ENCODE measurements around the gene SAMD11.

Gene SAMD11

DNA sequence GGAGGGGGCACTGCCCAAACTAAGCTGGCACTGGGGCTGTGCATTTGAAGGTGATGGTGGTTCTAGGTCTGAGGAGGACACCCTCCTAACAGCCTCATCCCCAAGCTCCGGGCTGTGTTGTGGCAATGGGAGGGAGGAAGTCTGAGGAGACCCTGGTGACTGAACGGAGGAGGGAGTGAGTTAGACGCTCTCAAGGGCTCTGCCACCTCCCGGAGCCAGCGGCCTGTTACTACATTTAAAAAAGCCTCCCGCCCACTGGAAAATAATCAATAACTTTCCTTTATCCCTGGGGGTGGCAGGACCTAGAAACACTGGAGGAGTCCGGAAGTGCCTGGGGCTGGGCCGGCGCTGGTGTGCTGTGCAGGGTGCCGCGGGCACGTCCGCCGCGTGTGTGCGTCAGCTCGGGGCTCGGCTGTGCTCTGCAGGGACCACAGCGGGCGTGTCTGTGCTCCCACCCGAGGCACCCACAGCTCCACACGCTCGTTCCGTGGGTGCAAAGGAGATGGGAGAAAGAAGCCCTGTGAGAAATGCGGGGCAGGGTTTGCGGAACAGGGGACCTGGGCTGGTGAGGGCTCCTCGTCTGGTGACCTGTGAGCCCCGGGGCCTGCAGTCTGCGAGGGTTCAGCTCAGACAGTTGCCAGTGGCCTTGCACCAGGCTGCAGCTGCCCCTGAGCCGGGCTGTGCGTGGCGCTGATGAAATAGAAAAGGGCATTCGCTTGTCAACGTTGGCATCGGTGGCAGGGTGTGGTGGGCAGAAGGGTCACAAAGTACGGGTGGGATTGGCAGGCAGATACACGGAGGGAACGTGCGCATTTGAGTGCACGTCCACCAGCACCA lies 5.3 kb downstream of the SAMD11 start:
- TF ChIP-seq POLR2A (IDR thresholded peaks at IDR 0.05; ENCODE audit: low read depth, low read length) = no peak
- no peak for FAIRE-seq
- DNase-seq (ENCODE audit: insufficient read length, low spot score) = no peak

DNA sequence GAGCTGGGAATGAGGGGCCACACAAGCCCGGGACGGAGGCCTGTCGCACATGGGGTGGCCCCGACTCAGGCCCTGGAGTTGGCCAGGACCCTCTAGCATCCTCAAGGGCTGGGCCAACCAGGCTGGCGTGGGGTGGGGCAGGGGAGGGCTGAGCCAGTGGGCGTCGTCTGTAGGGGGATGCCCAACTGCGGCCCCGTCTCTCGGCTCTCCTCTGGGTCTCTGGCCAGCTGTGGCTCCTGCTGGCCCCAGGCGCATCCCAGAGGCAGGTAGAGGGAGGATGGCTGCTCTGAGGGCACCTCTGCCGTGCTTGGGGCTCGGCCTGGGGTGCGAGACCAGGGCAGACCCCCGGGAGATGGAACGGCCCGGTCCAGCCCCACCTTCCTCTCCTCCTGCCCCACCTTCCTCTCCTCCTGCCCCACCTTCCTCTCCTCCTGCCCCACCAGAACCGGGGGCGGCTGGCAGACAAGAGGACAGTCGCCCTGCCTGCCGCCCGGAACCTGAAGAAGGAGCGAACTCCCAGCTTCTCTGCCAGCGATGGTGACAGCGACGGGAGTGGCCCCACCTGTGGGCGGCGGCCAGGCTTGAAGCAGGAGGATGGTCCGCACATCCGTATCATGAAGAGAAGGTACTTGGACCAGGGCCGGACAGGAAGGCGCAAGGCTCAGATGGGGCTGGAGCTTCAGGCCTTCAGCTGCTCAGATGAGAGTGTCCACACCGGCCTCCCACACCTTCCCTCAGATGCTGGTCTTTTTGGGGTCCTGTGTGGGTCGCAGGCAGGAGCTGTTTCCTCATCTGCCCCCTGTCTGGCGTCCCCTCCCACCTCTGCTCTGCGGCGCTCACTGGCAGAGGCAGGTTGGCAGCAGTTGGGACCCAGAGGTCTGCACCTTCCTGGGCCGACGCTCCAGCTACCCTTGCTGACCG lies 6.2 kb downstream of the SAMD11 start:
- no peak for DNase-seq (ENCODE audit: insufficient read length, low spot score)
- no peak for TF ChIP-seq POLR2A (IDR thresholded peaks at IDR 0.05; ENCODE audit: low read depth, low read length)
- FAIRE-seq = no peak

DNA sequence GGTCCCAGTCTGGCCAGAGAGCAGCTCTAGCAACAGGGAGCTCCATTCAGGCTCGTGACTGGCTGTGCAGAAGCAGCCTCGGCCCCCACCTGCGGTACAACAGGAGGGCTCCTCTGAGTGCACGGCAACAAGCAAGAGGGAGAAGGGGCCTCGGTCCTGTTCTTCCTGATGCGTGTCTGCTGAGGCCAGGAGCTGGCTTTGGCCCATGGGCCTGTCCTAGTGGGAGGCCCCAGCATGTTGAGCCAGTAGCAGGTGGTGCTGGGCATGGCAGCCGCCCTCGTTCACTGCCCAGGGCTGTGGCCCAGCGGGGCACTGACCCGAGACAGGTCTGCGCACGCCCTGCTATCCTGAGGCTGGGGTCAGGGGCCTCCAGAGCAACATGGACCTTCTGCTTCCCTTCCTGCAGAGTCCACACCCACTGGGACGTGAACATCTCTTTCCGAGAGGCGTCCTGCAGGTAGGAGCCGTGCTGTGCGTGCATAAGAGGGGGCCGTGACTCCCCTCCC lies 7.0 kb downstream of the SAMD11 start:
- DNase-seq (ENCODE audit: insufficient read length, low spot score) = no peak
- no peak for TF ChIP-seq POLR2A (IDR thresholded peaks at IDR 0.05; ENCODE audit: low read depth, low read length)
- FAIRE-seq = no peak

DNA sequence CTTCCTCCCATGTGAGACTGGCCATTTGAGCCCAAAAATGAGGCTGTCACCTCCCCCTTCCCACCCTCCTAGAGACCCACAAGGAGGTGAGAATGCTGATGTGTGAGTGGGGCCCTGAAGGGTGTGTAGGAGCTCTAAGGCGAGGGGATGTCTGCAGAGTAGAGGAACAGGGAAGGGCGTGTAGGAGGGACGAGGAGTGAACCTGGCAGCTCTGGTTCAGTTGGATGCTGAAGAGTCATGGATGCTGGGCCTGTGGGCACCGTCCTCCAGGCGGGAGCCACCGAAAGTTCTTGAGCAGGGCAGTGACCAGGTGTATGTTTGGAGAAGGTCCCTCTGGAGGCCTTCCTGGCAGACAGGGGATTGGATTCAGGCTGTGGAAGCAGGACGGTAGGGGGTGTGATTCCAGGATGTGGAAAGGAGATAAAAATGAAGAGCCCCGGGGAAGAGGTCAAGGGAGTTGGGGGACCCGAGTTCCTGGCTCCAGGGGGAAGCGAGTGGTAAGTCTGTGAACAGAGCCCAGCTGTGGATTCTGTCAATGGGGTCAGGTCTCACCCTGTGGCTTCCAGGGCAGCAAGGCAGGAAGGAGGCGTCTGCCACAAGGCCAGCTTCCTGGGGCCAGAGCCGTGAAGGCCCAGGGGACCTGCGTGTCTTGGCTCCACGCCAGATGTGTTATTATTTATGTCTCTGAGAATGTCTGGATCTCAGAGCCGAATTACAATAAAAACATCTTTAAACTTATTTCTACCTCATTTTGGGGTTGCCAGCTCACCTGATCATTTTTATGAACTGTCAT lies 7.9 kb downstream of the SAMD11 start:
- TF ChIP-seq POLR2A (IDR thresholded peaks at IDR 0.05; ENCODE audit: low read depth, low read length) = no peak
- no peak for DNase-seq (ENCODE audit: insufficient read length, low spot score)
- FAIRE-seq = no peak

DNA sequence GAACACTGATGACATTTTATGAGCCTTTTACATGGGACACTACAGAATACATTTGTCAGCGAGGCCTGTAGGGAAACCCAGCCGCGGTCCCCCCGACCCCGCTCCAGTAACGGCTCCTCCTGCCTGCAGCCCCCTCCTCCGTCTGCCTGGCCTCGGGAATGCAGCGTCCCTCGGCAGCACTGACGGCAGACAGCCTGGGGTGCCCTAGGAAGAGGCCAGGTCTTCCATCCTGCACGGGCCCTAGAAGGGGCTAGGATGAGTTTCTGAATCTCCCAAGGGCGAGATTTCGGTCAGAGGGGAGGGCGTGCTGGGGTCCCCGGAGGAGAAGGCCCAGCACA lies 8.4 kb downstream of the SAMD11 start:
- no peak for TF ChIP-seq POLR2A (IDR thresholded peaks at IDR 0.05; ENCODE audit: low read depth, low read length)
- no peak for FAIRE-seq
- DNase-seq (ENCODE audit: insufficient read length, low spot score) = no peak

DNA sequence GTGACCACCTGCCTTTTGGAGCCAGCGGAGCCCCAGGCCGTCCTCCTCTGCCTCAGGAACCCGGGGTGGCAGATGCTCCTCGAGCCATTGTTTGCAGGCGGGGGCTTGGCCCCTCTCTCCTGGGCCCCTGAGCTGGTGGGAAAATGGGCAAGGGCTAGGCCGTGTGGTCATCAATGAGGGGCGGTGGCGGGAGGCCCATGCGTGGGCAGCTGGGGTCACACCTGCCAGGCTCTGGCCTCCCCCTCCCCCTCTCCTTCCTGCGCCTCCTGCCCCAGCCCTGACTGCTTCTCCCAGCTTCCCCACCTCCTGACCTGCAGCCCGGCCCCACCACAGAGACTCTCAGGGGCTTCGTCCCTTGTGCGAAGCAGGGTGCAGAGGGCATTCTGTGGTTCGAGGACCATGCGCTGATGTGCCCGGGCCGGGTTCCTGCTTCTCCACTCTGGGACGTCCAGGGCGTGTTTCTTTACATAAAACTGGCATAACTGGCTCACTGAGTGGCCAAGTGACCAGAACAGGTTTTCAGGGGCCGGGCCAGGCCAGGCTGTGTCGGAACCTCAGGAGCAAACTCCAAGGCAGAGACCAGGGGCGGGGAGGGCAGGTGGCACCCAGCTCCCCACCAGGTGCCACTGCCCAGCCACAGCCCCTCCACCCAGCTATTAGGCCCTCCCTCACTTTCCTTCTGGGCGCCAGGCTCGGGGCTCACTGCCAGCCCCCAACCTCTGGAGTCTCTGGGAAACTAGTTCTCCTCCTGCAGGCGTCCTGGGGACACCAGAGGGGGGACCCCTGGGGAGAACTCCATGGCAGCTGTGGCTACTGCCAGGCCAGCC lies 9.3 kb downstream of the SAMD11 start:
- TF ChIP-seq POLR2A (IDR thresholded peaks at IDR 0.05; ENCODE audit: low read depth, low read length) = no peak
- DNase-seq (ENCODE audit: insufficient read length, low spot score) = no peak
- FAIRE-seq = no peak

DNA sequence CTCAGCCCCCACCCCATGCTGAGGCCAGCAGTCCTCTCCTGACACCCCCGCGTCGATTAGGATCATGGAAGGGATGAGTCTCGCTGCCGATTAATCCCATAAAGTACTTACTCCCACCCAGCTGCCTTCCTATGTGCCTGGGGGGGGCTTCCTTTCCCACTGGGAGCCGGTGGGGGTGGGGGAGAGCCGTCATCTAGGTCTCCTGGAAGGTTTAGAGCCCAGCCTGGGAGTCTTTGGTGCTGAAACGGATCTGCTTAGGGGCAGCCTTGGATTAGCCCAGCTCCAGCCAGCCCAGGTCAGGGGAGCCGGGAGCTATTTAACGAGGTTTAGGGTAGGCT lies 9.8 kb downstream of the SAMD11 start:
- no peak for TF ChIP-seq POLR2A (IDR thresholded peaks at IDR 0.05; ENCODE audit: low read depth, low read length)
- DNase-seq (ENCODE audit: insufficient read length, low spot score) (no peak), FAIRE-seq (no peak)

DNA sequence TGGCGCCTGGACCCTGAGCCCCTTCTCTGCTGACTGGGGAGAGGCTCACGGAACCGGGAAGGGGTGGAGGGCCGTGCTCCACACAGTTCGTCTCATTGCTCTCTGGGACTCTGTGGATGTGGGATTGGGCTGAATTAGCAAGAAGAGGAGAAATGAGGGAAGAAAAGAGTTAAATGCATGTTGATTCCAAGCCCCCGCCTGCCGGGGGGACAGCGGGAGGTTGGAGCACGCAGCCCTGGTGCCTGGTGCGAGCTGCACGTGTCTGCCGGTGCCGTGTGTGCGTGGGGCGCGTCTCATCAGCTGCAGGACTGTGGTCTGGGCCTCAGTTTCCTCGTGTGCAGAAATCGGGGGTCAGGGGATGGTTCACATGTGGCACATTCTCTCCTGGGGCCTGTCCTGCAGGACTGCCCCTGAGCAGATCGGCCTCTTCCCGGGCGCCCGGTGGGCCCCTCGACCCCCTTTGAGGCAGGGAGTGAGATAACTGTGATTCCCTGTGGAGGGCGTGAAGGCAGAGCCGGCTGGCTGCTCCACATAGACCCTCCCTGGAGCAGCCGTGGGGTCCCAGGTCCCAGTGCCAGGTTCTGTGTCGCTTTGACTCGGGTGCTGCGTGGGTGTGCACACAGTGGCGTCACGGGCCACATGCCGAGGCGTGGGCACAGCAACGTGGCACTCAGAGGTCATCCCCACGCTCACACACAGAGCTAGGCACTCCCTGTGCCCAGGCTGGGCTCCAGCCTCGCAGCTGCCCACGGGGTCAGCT lies 11.4 kb downstream of the SAMD11 start:
- no peak for FAIRE-seq
- no peak for TF ChIP-seq POLR2A (IDR thresholded peaks at IDR 0.05; ENCODE audit: low read depth, low read length)
- DNase-seq (ENCODE audit: insufficient read length, low spot score) = no peak

DNA sequence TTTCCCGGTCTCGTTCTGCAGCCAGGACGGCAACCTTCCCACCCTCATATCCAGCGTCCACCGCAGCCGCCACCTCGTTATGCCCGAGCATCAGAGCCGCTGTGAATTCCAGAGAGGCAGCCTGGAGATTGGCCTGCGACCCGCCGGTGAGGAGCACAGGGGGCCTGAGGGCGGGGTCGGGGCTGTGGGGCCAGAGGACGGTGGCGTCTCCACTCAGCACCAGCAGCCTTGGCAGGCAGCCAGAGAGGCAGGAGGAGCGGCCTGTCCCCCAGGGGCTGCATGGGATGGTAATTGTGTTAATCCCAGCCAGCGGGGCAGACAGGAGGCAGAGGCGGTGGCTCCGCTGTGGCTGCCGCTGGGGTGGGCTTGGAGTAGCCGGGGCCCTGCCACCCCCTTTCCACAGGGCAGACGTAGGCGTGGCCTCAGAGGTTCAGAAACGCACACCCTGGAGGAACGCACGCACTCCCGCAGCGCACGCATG lies 12.1 kb downstream of the SAMD11 start:
- FAIRE-seq (no peak), DNase-seq (ENCODE audit: insufficient read length, low spot score) (no peak)

DNA sequence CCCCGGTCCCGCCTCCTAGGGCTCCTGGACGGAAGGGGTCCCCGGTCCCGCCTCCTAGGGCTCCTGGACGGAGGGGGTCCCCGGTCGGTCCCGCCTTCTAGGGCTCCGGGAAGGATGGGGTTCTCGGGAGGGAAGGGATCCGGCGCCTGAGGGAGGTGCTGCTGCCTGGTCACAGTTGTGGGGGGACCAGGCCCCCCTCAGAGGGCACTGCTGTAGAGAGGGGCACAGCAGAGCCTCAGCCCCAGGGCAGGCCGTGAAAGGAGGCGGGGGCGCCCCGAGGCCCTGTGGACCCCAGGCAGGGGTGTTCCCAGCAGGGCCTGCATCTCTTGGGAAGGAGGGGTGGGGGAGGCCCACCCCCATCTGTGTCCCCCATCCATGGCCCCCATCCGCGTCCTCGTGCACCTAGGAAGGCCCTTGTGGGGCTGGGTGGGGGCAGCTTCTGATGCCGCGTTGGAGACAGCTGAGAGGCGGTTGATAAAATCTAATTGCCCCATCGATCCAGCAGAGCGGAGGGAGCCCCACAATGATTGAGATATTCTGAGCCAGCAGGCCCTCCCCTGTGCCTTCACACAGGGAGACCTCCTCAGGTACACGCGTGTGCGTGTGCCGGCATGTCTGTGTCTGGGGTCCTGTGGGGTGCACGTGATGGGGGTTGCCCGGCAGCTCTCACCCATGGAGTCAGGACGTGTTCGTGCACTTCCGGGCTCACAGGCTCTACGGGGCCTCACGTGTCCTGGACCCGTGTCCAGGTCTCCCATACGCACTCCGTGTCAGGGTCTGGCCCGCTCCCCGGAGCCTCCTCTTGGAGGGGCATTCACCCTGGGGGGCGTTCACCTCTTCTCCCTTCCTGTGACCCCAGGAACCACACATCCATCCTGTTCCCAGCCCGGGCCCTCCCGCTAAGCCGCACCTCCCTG lies 12.9 kb downstream of the SAMD11 start:
- DNase-seq (ENCODE audit: insufficient read length, low spot score) (no peak), FAIRE-seq (no peak)
- no peak for TF ChIP-seq POLR2A (IDR thresholded peaks at IDR 0.05; ENCODE audit: low read depth, low read length)

More for the DNA sequence above, 12.1 kb downstream of the SAMD11 start:
- no peak for TF ChIP-seq POLR2A (IDR thresholded peaks at IDR 0.05; ENCODE audit: low read depth, low read length)

DNA sequence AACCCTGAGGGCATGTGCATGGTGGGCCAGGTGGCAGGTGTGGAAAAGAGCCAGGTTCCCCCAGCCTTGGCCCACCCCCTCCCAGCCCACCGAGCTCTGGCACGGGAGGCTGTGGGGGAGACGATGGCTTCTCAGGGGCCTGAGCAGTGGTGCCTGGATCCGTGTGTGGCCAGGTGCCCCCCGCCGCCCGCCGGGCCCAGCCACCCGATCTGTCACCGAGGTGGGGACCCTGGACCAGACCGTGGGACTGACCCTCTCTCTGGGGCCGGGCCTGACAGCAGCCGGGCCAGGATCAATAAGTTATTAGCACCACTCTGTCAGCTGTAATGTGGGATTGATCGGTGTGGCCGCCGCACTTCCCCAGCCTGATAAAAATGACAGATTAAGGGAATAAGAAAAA lies 13.8 kb downstream of the SAMD11 start:
- DNase-seq (ENCODE audit: insufficient read length, low spot score) = no peak
- FAIRE-seq = no peak
- TF ChIP-seq POLR2A (IDR thresholded peaks at IDR 0.05; ENCODE audit: low read depth, low read length) = no peak

All from H54 (cell line).